Liver (tissue), 9 donors: ENCODE measurements around the gene KRT31. TPM values are rescaled to one million over a fixed set of nuclear protein-coding genes. Genes with fewer than 3 reads are reported as not detected.

Source experiments
- DNase-seq: peaks from one replicate; pipeline ENCODE4 v3.0.0-alpha.2; 2017; ENCODE audit warnings: low spot score
- H3K27ac ChIP-seq, 2 donors: one replicate each; pipeline ENCODE4 v1.7.0; 2013; ENCODE audit warnings: inconsistent platforms in 2 of 2, low read length in 2 of 2, control low read depth in 1 of 2, low read depth in 1 of 2, mild to moderate bottlenecking in 1 of 2
- H3K27me3 ChIP-seq, 4 donors: one replicate each; pipeline versions ENCODE4 v1.6.1 to v1.7.0; 2013; ENCODE audit warnings: low read length in 3 of 4, inconsistent platforms in 1 of 4, mild to moderate bottlenecking in 1 of 4, moderate library complexity in 1 of 4; ENCODE audit not compliant: control insufficient read depth in 4 of 4, insufficient read depth in 4 of 4
- H3K36me3 ChIP-seq, 4 donors: one replicate each; pipeline versions ENCODE4 v1.6.1 to v1.7.0; 2013; ENCODE audit warnings: low read length in 3 of 4, mild to moderate bottlenecking in 3 of 4, low read depth in 1 of 4, moderate library complexity in 1 of 4; ENCODE audit not compliant: control insufficient read depth in 4 of 4, insufficient read depth in 3 of 4
- H3K4me1 ChIP-seq, 4 donors: one replicate each; pipeline versions ENCODE4 v1.6.1 to v1.7.0; 2013; ENCODE audit warnings: low read length in 3 of 4, mild to moderate bottlenecking in 3 of 4, moderate library complexity in 1 of 4; ENCODE audit not compliant: control insufficient read depth in 4 of 4, insufficient read depth in 4 of 4
- H3K4me3 ChIP-seq, 3 donors: one replicate each; pipeline versions ENCODE4 v1.6.1 to v1.7.0; 2013; ENCODE audit warnings: low read length in 3 of 3, control low read depth in 1 of 3, low read depth in 1 of 3, mild to moderate bottlenecking in 1 of 3
- H3K9ac ChIP-seq, 2 donors: one replicate each; pipeline ENCODE4 v1.7.0; 2013; ENCODE audit warnings: low read length in 2 of 2, mild to moderate bottlenecking in 2 of 2, moderate library complexity in 2 of 2, control low read depth in 1 of 2, low read depth in 1 of 2
- H3K9me3 ChIP-seq, 4 donors: one replicate each; pipeline versions ENCODE4 v1.6.1 to v1.7.0; 2013; ENCODE audit warnings: low read length in 3 of 4; ENCODE audit not compliant: control insufficient read depth in 4 of 4
- EGR1 ChIP-seq, 2 donors: IDR thresholded peaks; 2 replicates each; pipeline ENCODE4 v1.6.1; 2016 to 2018; ENCODE audit warnings: antibody characterized with exemption in 2 of 2, low read depth in 2 of 2
- FOXA1 ChIP-seq: IDR thresholded peaks from 2 replicates; pipeline ENCODE4 v1.6.1; 2016; ENCODE audit warnings: antibody characterized with exemption
- GABPA ChIP-seq, 2 donors: IDR thresholded peaks in 1 of 2; conservative IDR thresholded peaks in 1 of 2; 2 replicates each; pipeline ENCODE4 v1.6.1; 2016; ENCODE audit warnings: antibody characterized with exemption in 2 of 2, mild to moderate bottlenecking in 1 of 2, moderate library complexity in 1 of 2
- HNF4A ChIP-seq, 2 donors: conservative IDR thresholded peaks; 2 replicates each; pipeline ENCODE4 v1.6.1; 2016; ENCODE audit warnings: antibody characterized with exemption in 2 of 2, mild to moderate bottlenecking in 2 of 2
- HNF4G ChIP-seq: IDR thresholded peaks from 2 replicates; pipeline ENCODE4 v1.6.1; 2016; ENCODE audit warnings: antibody characterized with exemption
- JUND ChIP-seq, 2 donors: IDR thresholded peaks; 2 replicates each; pipeline ENCODE4 v1.6.1; 2016; ENCODE audit warnings: antibody characterized with exemption in 2 of 2
- NR2F2 ChIP-seq: IDR thresholded peaks from 2 replicates; pipeline ENCODE4 v1.6.1; 2016; ENCODE audit warnings: antibody characterized with exemption
- RAD21 ChIP-seq, 2 donors: IDR thresholded peaks; 2 replicates each; pipeline ENCODE4 v1.6.1; 2016; ENCODE audit warnings: antibody characterized with exemption in 2 of 2, mild to moderate bottlenecking in 2 of 2
- RXRA ChIP-seq, 2 donors: IDR thresholded peaks; 2 replicates each; pipeline ENCODE4 v1.6.1; 2017 to 2018; ENCODE audit warnings: antibody characterized with exemption in 2 of 2, mild to moderate bottlenecking in 1 of 2
- SP1 ChIP-seq: IDR thresholded peaks from 2 replicates; pipeline ENCODE4 v1.6.1; 2018; ENCODE audit warnings: antibody characterized with exemption, mild to moderate bottlenecking
- YY1 ChIP-seq: IDR thresholded peaks from 2 replicates; pipeline ENCODE4 v1.6.1; 2016; ENCODE audit warnings: antibody characterized with exemption, mild to moderate bottlenecking
- WGBS: extraction: QIAGEN DNeasy Blood & Tissue Kit; methylation state at CpG from one replicate; pipeline ENCODE4 v1.1.7; 2013; 5-methylcytosine and 5-hydroxymethylcytosine counted together
- polyA plus RNA-seq, 2 donors: library from polyadenylated mRNA; stranded (reverse) in 1 of 2; unstranded in 1 of 2; fragments of 200-250 nt in 1 of 2; fragments of >200 nt in 1 of 2; fragmentation: Nextera tagmentation in 1 of 2; extraction: Ambion mirVana in 1 of 2; gene quantifications; one replicate each; pipeline versions ENCODE4 v1.2.1 to v1.2.3, GENCODE V29; 2013 to 2015
- total RNA-seq, 2 donors: library from RNA; depleted of rRNA; stranded (reverse); fragments of >200 nt; gene quantifications; one replicate each; pipeline ENCODE4 v1.2.3, GENCODE V29; 2014
- TF ChIP-seq, protein P1 (sequence below): fragments of 150-350 bp; IDR thresholded peaks from 2 replicates; pipeline ENCODE4 v1.5.1; 2017; ENCODE audit warnings: improper control_type of control experiment, low read depth, low read length; ENCODE audit not compliant: missing input control
- TF ChIP-seq, protein P2 (sequence below): IDR thresholded peaks from 2 replicates; pipeline ENCODE4 v1.6.1; 2016; ENCODE audit warnings: antibody characterized with exemption, mild to moderate bottlenecking
- TF ChIP-seq, protein P3 (sequence below): IDR thresholded peaks from 2 replicates; pipeline ENCODE4 v1.6.1; 2016; ENCODE audit warnings: antibody characterized with exemption
- TF ChIP-seq, protein P4 (sequence below): IDR thresholded peaks from 2 replicates; pipeline ENCODE4 v1.6.1; 2016; ENCODE audit warnings: antibody characterized with exemption
- donor health status: healthy.
- donor health status: healthy.
- donor health status: healthy.
- donor health status: healthy.
- donor health status: healthy.

Gene KRT31
- total and polyA plus RNA-seq, 4 donors = not detected

DNA sequence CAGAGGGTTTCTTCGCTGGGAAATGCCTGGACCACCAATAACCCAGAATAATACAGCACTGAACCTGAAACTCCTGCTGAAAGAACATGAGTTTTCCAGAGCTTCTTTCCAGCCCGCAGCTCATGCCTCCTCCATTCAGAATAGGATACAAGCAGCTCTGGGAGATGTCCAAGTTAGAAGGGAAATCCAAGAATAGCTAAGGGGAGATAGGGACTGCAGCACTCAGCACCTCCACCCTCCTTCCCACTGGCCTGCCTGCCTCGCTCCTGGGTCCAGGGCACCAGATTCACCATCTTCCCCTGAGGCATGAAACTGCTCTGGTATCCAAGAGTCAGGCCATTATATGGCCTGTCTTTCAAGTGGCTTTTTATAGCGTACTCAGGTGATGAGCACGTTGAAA is 4.1 kb downstream of the KRT31 start:
- no peak overlapping the region for H3K9ac ChIP-seq
- WGBS = 70% methylated on average over 5 of the region's 5 CpGs
- H3K4me3 ChIP-seq = no peak overlapping the region
- no peaks in the 10 kb centered on the region for H3K27me3 ChIP-seq
- no peak overlapping the region for H3K27ac ChIP-seq
- no peak for DNase-seq
- H3K4me1 ChIP-seq = no peaks in the 10 kb centered on the region
- no peaks in the 10 kb centered on the region for H3K9me3 ChIP-seq
- no peaks in the 10 kb centered on the region for H3K36me3 ChIP-seq
- no peak for TF ChIP-seq JUND (IDR thresholded peaks at IDR 0.05)
- no peak for TF ChIP-seq RXRA (IDR thresholded peaks at IDR 0.05)
- TF ChIP-seq, protein P1, sequence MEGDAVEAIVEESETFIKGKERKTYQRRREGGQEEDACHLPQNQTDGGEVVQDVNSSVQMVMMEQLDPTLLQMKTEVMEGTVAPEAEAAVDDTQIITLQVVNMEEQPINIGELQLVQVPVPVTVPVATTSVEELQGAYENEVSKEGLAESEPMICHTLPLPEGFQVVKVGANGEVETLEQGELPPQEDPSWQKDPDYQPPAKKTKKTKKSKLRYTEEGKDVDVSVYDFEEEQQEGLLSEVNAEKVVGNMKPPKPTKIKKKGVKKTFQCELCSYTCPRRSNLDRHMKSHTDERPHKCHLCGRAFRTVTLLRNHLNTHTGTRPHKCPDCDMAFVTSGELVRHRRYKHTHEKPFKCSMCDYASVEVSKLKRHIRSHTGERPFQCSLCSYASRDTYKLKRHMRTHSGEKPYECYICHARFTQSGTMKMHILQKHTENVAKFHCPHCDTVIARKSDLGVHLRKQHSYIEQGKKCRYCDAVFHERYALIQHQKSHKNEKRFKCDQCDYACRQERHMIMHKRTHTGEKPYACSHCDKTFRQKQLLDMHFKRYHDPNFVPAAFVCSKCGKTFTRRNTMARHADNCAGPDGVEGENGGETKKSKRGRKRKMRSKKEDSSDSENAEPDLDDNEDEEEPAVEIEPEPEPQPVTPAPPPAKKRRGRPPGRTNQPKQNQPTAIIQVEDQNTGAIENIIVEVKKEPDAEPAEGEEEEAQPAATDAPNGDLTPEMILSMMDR = no peak
- no peak for TF ChIP-seq RAD21 (IDR thresholded peaks at IDR 0.05)
- TF ChIP-seq, protein P2, sequence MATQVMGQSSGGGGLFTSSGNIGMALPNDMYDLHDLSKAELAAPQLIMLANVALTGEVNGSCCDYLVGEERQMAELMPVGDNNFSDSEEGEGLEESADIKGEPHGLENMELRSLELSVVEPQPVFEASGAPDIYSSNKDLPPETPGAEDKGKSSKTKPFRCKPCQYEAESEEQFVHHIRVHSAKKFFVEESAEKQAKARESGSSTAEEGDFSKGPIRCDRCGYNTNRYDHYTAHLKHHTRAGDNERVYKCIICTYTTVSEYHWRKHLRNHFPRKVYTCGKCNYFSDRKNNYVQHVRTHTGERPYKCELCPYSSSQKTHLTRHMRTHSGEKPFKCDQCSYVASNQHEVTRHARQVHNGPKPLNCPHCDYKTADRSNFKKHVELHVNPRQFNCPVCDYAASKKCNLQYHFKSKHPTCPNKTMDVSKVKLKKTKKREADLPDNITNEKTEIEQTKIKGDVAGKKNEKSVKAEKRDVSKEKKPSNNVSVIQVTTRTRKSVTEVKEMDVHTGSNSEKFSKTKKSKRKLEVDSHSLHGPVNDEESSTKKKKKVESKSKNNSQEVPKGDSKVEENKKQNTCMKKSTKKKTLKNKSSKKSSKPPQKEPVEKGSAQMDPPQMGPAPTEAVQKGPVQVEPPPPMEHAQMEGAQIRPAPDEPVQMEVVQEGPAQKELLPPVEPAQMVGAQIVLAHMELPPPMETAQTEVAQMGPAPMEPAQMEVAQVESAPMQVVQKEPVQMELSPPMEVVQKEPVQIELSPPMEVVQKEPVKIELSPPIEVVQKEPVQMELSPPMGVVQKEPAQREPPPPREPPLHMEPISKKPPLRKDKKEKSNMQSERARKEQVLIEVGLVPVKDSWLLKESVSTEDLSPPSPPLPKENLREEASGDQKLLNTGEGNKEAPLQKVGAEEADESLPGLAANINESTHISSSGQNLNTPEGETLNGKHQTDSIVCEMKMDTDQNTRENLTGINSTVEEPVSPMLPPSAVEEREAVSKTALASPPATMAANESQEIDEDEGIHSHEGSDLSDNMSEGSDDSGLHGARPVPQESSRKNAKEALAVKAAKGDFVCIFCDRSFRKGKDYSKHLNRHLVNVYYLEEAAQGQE = no peak
- TF ChIP-seq GABPA (IDR thresholded peaks at IDR 0.05 in 1 of 2, conservative IDR thresholded peaks at IDR 0.05 in 1 of 2) = no peak
- no peak for TF ChIP-seq HNF4A (conservative IDR thresholded peaks at IDR 0.05)
- TF ChIP-seq, protein P3, sequence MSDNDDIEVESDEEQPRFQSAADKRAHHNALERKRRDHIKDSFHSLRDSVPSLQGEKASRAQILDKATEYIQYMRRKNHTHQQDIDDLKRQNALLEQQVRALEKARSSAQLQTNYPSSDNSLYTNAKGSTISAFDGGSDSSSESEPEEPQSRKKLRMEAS = no peak

DNA sequence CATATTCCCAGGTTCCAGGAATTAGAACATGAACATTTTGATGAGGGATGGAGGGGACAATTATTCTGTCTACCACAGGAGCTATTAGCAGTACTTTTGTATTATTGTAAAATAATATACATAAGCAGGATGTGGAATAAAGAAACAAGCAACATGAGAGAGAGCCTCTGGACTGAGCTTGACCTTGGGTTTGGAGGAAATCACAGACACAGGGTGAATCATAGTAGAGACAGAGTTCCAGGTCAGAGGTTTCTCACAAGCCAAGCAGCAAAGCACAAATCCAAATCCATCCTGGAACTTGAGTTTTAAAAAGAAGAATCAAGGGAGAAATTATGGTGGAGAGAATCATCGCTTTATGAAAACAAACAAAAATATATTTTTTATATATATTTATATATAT is 5.1 kb downstream of the KRT31 start:
- no peak overlapping the region for H3K9ac ChIP-seq
- DNase-seq = no peak
- no peaks in the 10 kb centered on the region for H3K36me3 ChIP-seq
- H3K4me1 ChIP-seq = no peaks in the 10 kb centered on the region
- H3K9me3 ChIP-seq = no peaks in the 10 kb centered on the region
- H3K4me3 ChIP-seq = no peak overlapping the region
- 94% methylated on average over 1 of the region's 1 CpG for WGBS
- TF ChIP-seq SP1 (no peak), JUND (IDR thresholded peaks at IDR 0.05) (no peak), HNF4G (no peak), NR2F2 (no peak), YY1 (no peak), RXRA (IDR thresholded peaks at IDR 0.05) (peak in 1 of 2 donors; percentile 24)
- H3K27ac ChIP-seq = no peak overlapping the region
- H3K27me3 ChIP-seq = no peaks in the 10 kb centered on the region

DNA sequence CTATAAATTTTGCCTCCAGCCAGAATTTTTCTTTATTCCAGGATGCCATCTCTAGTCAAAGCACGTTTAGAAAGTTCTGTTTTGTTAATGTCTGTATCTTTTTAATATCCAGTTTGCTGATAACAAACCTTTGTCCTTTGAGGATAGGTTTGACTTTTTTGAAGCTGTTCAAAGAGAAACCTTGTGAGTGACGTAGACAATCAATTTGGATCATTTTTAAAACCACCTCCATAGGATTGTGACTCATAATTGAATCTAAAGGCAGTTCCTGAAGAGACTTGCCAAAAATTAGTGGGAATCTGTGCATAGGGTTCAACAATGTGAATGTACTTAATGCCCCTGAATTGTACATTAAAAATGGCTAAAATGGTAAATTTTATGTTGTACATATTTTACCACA is 5.9 kb downstream of the KRT31 start:
- Histone ChIP-seq H3K4me1 (no peaks in the 10 kb centered on the region), H3K4me3 (no peak overlapping the region), H3K27ac (no peak overlapping the region), H3K9me3 (no peaks in the 10 kb centered on the region), H3K27me3 (no peaks in the 10 kb centered on the region), H3K9ac (no peak overlapping the region), H3K36me3 (no peaks in the 10 kb centered on the region)
- DNase-seq = no peak
- 53% methylated on average over 2 of the region's 2 CpGs for WGBS
- TF ChIP-seq, protein P2 = no peak
- TF ChIP-seq HNF4A (conservative IDR thresholded peaks at IDR 0.05) (no peak), YY1 (no peak), NR2F2 (no peak), FOXA1 (no peak), EGR1 (IDR thresholded peaks at IDR 0.05; ENCODE audit: low read depth in 2 of 2) (no peak), SP1 (no peak), HNF4G (no peak)
- TF ChIP-seq, protein P1 = no peak
- TF ChIP-seq, protein P4, sequence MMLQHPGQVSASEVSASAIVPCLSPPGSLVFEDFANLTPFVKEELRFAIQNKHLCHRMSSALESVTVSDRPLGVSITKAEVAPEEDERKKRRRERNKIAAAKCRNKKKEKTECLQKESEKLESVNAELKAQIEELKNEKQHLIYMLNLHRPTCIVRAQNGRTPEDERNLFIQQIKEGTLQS = no peak
- TF ChIP-seq, protein P3 = no peak
